HEK293T (cell line): ENCODE results near the gene NOL4L.
A peak's percentile ranks its signal among the peaks of the same experiment; 100 is the strongest.

Experiments
- CTCF ChIA-PET: fragments of 350-600 bp; formaldehyde crosslinking; extraction: SDS; loops from one replicate; lab custom pipeline; 2021; ENCODE audit warnings: antibody characterized with exemption, inconsistent platforms; lab: Yijun Ruan, JAX
- POLR2A ChIA-PET: fragments of 350-600 bp; formaldehyde crosslinking; extraction: SDS; loops from one replicate; lab custom pipeline; 2020; ENCODE audit warnings: antibody characterized with exemption, inconsistent platforms; lab: Yijun Ruan, JAX
- DNase-seq: peaks from one replicate; pipeline ENCODE4 v3.0.0; 2012; ENCODE audit warnings: mixed read lengths; ENCODE audit errors: extremely low spot score
- ARNT ChIP-seq: fragments of 450-650 bp; IDR thresholded peaks from 2 replicates; pipeline ENCODE4 v1.6.1; 2017; ENCODE audit warnings: mild to moderate bottlenecking
- BHLHE40 ChIP-seq: fragments of 450-650 bp; IDR thresholded peaks from 2 replicates; pipeline ENCODE4 v1.6.1; 2016; ENCODE audit warnings: mild to moderate bottlenecking, moderate library complexity, borderline replicate concordance
- CTBP1 ChIP-seq: fragments of 450-650 bp; IDR thresholded peaks from 2 replicates; pipeline ENCODE4 v1.6.1; 2016; ENCODE audit warnings: borderline replicate concordance
- ELF4 ChIP-seq: fragments of 450-650 bp; IDR thresholded peaks from 2 replicates; pipeline ENCODE4 v1.6.1; 2017; ENCODE audit warnings: antibody characterized with exemption
- FOXA1 ChIP-seq: fragments of 450-650 bp; IDR thresholded peaks from 2 replicates; pipeline ENCODE4 v1.6.1; 2016; ENCODE audit warnings: mild to moderate bottlenecking
- FOXK2 ChIP-seq: fragments of 450-650 bp; IDR thresholded peaks from 2 replicates; pipeline ENCODE4 v1.6.1; 2016; ENCODE audit warnings: mild to moderate bottlenecking
- FOXM1 ChIP-seq: fragments of 450-650 bp; IDR thresholded peaks from 2 replicates; pipeline ENCODE4 v1.6.1; 2017; ENCODE audit warnings: mild to moderate bottlenecking, borderline replicate concordance
- HDGF ChIP-seq: fragments of 450-650 bp; IDR thresholded peaks from 2 replicates; pipeline ENCODE4 v1.6.1; 2017; ENCODE audit warnings: antibody characterized with exemption, borderline replicate concordance
- L3MBTL2 ChIP-seq: fragments of 450-650 bp; conservative IDR thresholded peaks from 2 replicates; pipeline ENCODE4 v1.6.1; 2016; ENCODE audit warnings: mild to moderate bottlenecking
- LEF1 ChIP-seq: fragments of 450-650 bp; IDR thresholded peaks from 2 replicates; pipeline ENCODE4 v1.6.1; 2017; ENCODE audit warnings: mild to moderate bottlenecking, borderline replicate concordance
- NFRKB ChIP-seq: fragments of 450-650 bp; IDR thresholded peaks from 2 replicates; pipeline ENCODE4 v1.6.1; 2016; ENCODE audit warnings: mild to moderate bottlenecking, moderate library complexity
- SP1 ChIP-seq: fragments of 450-650 bp; IDR thresholded peaks from 2 replicates; pipeline ENCODE4 v1.6.1; 2017
- SUZ12 ChIP-seq: fragments of 450-650 bp; IDR thresholded peaks from 2 replicates; pipeline ENCODE4 v1.6.1; 2016; ENCODE audit warnings: mild to moderate bottlenecking
- TARDBP ChIP-seq: fragments of 450-650 bp; IDR thresholded peaks from 2 replicates; pipeline ENCODE4 v1.6.1; 2016
- ZNF384 ChIP-seq: fragments of 450-650 bp; IDR thresholded peaks from 2 replicates; pipeline ENCODE4 v1.6.1; 2016
- TF ChIP-seq, protein P1 (sequence below): fragments of 450-650 bp; IDR thresholded peaks from 2 replicates; pipeline ENCODE4 v1.6.1; 2016

NOL4L gene

DNA sequence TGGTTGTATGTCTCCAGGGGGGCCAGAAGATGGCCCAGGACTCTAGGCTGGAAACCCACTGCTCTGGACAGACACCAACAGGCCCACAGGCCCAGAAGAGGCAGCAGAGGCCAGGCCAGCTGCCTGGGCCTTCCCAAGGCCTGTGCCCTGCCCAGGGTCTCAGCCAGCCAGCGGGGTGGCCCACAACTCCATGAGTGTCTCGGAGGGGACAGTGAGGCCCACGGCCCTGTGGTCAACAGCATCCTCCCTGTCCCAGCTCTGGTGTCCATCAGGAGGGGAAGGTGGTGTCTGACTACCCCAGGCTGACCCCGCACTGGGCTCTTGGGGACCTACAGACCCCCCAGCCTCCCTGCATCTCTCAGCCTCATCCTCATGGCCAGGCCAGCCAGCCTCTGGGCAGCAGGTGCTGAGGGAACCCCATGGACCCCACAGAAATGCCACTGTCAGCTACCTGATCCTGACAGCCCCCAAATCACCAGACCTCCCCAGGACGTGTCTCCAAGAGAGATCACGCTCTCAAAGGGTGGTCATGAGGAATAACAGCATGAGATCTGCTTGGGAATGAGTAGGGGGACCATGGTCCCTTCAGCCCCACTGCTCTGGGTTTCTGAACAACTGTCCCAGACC, 112.4 kb downstream of the NOL4L start:
- ChIA-PET CTCF (interaction anchor here (0.5 kb wide), 1 partner anchor 261 kb away, joined by 3 read pairs; no protein-coding TSS in a partner anchor), POLR2A (no interaction called here)
- DNase-seq = no peak
- TF ChIP-seq FOXA1 = no peak
- TF ChIP-seq L3MBTL2 = no peak

DNA sequence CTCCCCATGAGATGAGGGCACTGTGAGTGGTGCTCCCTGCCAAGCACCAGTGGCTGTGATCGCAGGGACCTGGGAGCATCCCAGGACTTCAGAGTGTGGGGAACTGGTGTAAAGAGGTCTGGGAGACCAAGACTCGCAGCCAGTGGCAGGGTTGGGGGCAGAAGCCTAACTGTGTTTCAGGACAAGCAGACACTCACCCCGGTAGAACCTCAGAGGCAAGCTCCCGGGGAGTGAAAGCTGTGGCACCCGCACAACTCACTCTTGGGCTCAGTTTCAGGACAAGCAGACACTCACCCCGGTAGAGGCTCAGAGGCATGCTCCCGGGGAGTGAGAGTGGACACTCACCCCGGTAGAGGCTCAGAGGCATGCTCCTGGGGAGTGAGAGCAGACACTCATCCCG, 114.2 kb downstream of the NOL4L start:
- TF ChIP-seq TARDBP (no peak), FOXM1 (no peak), BHLHE40 (no peak), NFRKB (no peak), SUZ12 (no peak), L3MBTL2 (no peak), ZNF384 (no peak), ARNT (no peak)
- ChIA-PET POLR2A (no interaction called here), CTCF (interaction anchor here (1.3 kb wide), 1 partner anchor 15 kb away, joined by 3 read pairs; no protein-coding TSS in a partner anchor)
- DNase-seq = no peak

GRCh38 chr20:32470025-32470861, 114.9 kb downstream of the NOL4L start:
- TF ChIP-seq CTBP1 (no peak), BHLHE40 (no peak)
- POLR2A ChIA-PET = no interaction called here
- peak; percentile 60 for DNase-seq
- CTCF ChIA-PET = no interaction called here

DNA sequence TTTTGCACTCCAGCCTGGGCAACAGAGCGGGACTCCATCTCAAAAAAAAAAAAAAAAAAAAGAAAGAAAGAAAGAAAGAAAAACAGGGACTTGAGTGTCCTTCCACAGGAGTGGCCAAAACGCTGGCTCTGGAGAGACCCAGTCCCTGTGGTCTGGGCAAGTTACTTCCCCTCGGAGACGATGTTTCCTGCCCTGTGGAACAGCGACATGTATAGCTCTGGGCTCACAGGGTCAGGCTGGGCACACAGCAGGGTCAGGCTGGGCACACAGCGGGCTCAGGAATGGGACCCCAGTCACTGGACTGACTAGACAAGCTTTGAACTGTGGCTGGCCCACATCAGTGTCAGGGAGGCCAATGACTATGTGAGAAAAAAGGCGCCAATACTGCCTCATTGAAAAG, 116.3 kb downstream of the NOL4L start:
- TF ChIP-seq TARDBP = no peak
- no peak for TF ChIP-seq FOXA1
- TF ChIP-seq FOXK2 = no peak
- TF ChIP-seq BHLHE40 = no peak
- no peak for TF ChIP-seq L3MBTL2
- TF ChIP-seq NFRKB = no peak
- TF ChIP-seq FOXM1 = no peak
- no peak for TF ChIP-seq ARNT
- no peak for TF ChIP-seq CTBP1
- TF ChIP-seq LEF1 = no peak
- TF ChIP-seq HDGF = no peak
- TF ChIP-seq ZNF384 = no peak

DNA sequence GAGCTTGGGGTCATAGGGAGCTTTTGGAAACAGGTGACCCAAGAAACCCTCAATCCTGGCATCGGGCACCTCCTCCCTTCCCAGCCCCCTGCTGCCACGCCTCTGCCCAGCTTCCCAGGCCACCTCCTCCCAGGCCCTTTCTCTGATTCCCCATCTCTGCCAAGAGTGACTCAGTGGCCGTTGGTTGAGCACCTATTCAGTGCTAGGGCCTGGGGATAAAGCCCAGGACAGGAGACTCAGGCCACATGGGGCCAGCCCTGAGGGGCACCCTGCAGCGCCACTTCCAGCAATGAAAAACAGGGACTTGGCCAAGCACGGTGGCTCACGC, 116.9 kb downstream of the NOL4L start:
- no peak for TF ChIP-seq FOXM1
- no peak for TF ChIP-seq L3MBTL2
- TF ChIP-seq HDGF = no peak
- TF ChIP-seq, protein P1, sequence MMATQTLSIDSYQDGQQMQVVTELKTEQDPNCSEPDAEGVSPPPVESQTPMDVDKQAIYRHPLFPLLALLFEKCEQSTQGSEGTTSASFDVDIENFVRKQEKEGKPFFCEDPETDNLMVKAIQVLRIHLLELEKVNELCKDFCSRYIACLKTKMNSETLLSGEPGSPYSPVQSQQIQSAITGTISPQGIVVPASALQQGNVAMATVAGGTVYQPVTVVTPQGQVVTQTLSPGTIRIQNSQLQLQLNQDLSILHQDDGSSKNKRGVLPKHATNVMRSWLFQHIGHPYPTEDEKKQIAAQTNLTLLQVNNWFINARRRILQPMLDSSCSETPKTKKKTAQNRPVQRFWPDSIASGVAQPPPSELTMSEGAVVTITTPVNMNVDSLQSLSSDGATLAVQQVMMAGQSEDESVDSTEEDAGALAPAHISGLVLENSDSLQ = no peak
- TF ChIP-seq SP1 = no peak
- TF ChIP-seq TARDBP = no peak
- TF ChIP-seq FOXA1 = no peak
- TF ChIP-seq NFRKB = no peak
- TF ChIP-seq ELF4 = no peak
- no peak for TF ChIP-seq FOXK2
- TF ChIP-seq BHLHE40 = no peak
- no peak for TF ChIP-seq SUZ12
- DNase-seq = no peak
- ChIA-PET POLR2A (no interaction called here), CTCF (interaction anchor here (1.1 kb wide), 1 partner anchor 10 kb away, joined by 4 read pairs; no protein-coding TSS in a partner anchor)

More for the DNA sequence above, 116.3 kb downstream of the NOL4L start:
- ChIA-PET CTCF (interaction anchor here (1.1 kb wide), 1 partner anchor 11 kb away, joined by 4 read pairs; no protein-coding TSS in a partner anchor), POLR2A (no interaction called here)
- no peak for DNase-seq

DNA sequence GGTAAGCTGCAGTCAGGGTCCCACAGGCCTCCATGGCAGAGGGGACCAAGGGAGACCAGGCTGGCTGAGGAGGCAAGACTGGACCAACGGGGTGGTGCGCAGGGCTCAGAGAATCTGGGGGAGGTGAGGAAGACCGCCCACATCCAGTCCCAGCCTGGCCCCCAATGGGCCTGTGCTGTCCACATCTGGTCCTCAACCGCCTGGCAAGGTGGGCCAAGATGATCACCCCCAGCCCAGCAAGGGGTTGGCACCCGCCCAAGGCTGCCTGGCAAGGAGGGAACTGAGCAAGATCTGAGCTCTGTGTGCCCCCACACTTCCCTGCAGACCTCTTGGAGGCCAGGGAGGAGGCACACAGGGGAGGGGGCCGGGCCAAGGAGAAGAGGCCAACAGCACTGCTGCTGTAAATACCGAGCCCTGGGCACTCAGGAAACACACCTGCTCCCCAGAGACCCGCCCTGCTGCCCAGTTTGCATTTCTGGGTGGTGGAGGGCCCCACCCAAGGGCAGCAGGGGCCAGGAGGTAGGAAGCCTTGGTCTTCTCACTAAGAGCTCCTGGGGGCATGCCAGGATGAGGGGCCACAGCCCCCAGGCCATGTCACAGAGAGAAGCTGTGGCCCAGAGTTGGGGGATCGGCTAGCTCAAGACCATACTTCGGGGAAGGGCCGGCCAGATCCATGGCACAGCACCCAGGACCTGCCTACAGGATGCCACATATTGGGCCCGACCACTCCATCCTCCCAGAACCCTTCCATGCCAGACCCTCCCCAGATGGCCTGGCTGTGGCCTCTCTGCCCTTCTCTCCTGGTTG, 117.4 kb downstream of the NOL4L start:
- no peak for TF ChIP-seq ARNT
- TF ChIP-seq ELF4 = no peak
- TF ChIP-seq, protein P1 = no peak
- no peak for TF ChIP-seq FOXA1
- TF ChIP-seq L3MBTL2 = no peak
- TF ChIP-seq HDGF = no peak
- no peak for TF ChIP-seq SUZ12
- CTCF ChIA-PET = interaction anchor here (1.1 kb wide), 1 partner anchor 10 kb away, joined by 4 read pairs; no protein-coding TSS in a partner anchor
- POLR2A ChIA-PET = no interaction called here
- no peak for DNase-seq
